Panc1 (cell line): ENCODE data around the gene KCNQ1. TPM values are rescaled to one million over a fixed set of nuclear protein-coding genes. Genes with fewer than 3 reads are reported as not detected.

Experiments
- ATAC-seq: fragments of 200-7000 bp; cut with Tn5 transposase; 2 replicates; pipeline ENCODE4 v1.9.1; 2020; ENCODE audit warnings: mild to moderate bottlenecking, moderate library complexity
- BruUV-seq: library from RNA; stranded (reverse); fragments of 400-500 nt; replicated peaks from 2 replicates; lab custom pipeline; 2021; lab: Mats Ljungman, UMichigan
- CTCF ChIA-PET: fragments of 300-600 bp; sonication (Branson Sonifier 250); formaldehyde crosslinking; loops from one replicate; lab custom pipeline; 2022; ENCODE audit warnings: antibody characterized with exemption; lab: Charles Lee
- POLR2A ChIA-PET: fragments of 300-600 bp; sonication (Branson Sonifier 250); formaldehyde crosslinking; loops from one replicate; lab custom pipeline; 2022; ENCODE audit warnings: antibody characterized with exemption; lab: Charles Lee
- DNase-seq: peaks from one replicate; pipeline ENCODE4 v3.0.0-alpha.2; 2010; ENCODE audit warnings: low read depth, low spot score
- H3K27ac ChIP-seq: 2 replicates; pipeline ENCODE4 v1.5.1; 2011; ENCODE audit warnings: mild to moderate bottlenecking, low read length, inconsistent platforms
- H3K27me3 ChIP-seq: fragments of 200-500 bp; sonication (Bioruptor generic); 2 replicates; pipeline ENCODE4 v1.6.0; 2014; ENCODE audit warnings: low read length, inconsistent platforms; ENCODE audit not compliant: control insufficient read depth, insufficient read depth
- H3K36me3 ChIP-seq: fragments of 200-500 bp; sonication (Bioruptor generic); 2 replicates; pipeline ENCODE4 v1.5.1; 2014; ENCODE audit warnings: inconsistent platforms, mild to moderate bottlenecking, low read length, moderate library complexity; ENCODE audit not compliant: control insufficient read depth, insufficient read depth
- H3K4me1 ChIP-seq: 2 replicates; pipeline ENCODE4 v1.5.1; 2011; ENCODE audit warnings: inconsistent platforms, mild to moderate bottlenecking, low read length, moderate library complexity; ENCODE audit not compliant: control insufficient read depth, insufficient read depth
- H3K4me3 ChIP-seq, 2 experiments: 2 replicates each; pipeline ENCODE4 v1.5.1; 2011 to 2012; ENCODE audit warnings: low read depth in 2 of 2, low read length in 2 of 2, mild to moderate bottlenecking in 2 of 2, inconsistent platforms in 1 of 2, moderate library complexity in 1 of 2
- H3K9me3 ChIP-seq: fragments of 200-500 bp; sonication (Bioruptor generic); 2 replicates; pipeline ENCODE4 v1.5.1; 2014; ENCODE audit warnings: low read depth, mild to moderate bottlenecking, inconsistent platforms, low read length, moderate library complexity; ENCODE audit not compliant: control insufficient read depth, insufficient read depth
- CTCF ChIP-seq: fragments of 450-650 bp; IDR thresholded peaks from 2 replicates; pipeline ENCODE4 v1.5.1; 2017; ENCODE audit warnings: mild to moderate bottlenecking
- POLR2AphosphoS5 ChIP-seq: IDR thresholded peaks from 2 replicates; pipeline ENCODE4 v1.6.1; 2012; ENCODE audit warnings: mild to moderate bottlenecking, low read depth, low read length, moderate library complexity
- REST ChIP-seq, 2 experiments: IDR thresholded peaks; 2 replicates each; pipeline ENCODE4 v1.6.1; 2011 to 2012; ENCODE audit warnings: low read depth in 2 of 2, control low read depth in 1 of 2, low read length in 1 of 2, mild to moderate bottlenecking in 1 of 2, moderate library complexity in 1 of 2; ENCODE audit not compliant: insufficient read depth in 1 of 2
- SIN3A ChIP-seq: IDR thresholded peaks from 2 replicates; pipeline ENCODE4 v1.6.1; 2012; ENCODE audit warnings: low read depth, mild to moderate bottlenecking, low read length, moderate library complexity, borderline replicate concordance; ENCODE audit not compliant: insufficient read depth
- TCF7L2 ChIP-seq: IDR thresholded peaks from 2 replicates; pipeline ENCODE4 v1.6.1; 2011; ENCODE audit warnings: mild to moderate bottlenecking, low read depth, low read length, inconsistent platforms
- in situ Hi-C: cut with HindIII; loops from 2 replicates; pipeline ENCODE4 v1.10.0; 2016; ENCODE audit warnings: low sequenced_read_pairs, low pct_unique_long_range_greater_than_20kb
- intact Hi-C: fragments of 100-400 bp; cut with micrococcal nuclease; formaldehyde crosslinking; loops from one replicate; pipeline ENCODE4 v1.10.0; 2022; ENCODE audit not compliant: unreplicated experiment
- total RNA-seq: library from RNA; stranded (reverse); gene quantifications from one replicate; pipeline ENCODE4 v1.2.1, GENCODE V29; 2021; ENCODE audit not compliant: unreplicated experiment

KCNQ1 gene
- total RNA-seq, 1 experiment from 2014 or later = 1.0 TPM

- intact Hi-C loops (no loop called here), in situ Hi-C loops (no loop called here)
- Histone ChIP-seq H3K27ac (no peak overlapping the region), H3K36me3 (no peaks in the 10 kb centered on the region), H3K27me3 (no peaks in the 10 kb centered on the region), H3K4me1 (no peaks in the 10 kb centered on the region), H3K4me3 (no peak overlapping the region), H3K9me3 (no peaks in the 10 kb centered on the region)
- ATAC-seq (no peak), DNase-seq (no peak)
- POLR2A ChIA-PET = no interaction called here
- CTCF ChIA-PET = no interaction called here
- no TSS peak for BruUV-seq
- TF ChIP-seq CTCF = no peak
- TF ChIP-seq TCF7L2 = no peak
- no peak for TF ChIP-seq SIN3A
- TF ChIP-seq POLR2AphosphoS5 = no peak
- TF ChIP-seq REST (IDR thresholded peaks at IDR 0.05; ENCODE audit: insufficient read depth in 1 of 2, low read depth in 2 of 2, low read length in 1 of 2) = no peak
These were observed 243.0 kb downstream of the KCNQ1 start for GRCh38 chr11:2687782-2688191.

GRCh38 chr11:2688381-2689231 lies 243.8 kb downstream of the KCNQ1 start:
- no TSS peak for BruUV-seq
- TF ChIP-seq SIN3A (no peak), TCF7L2 (no peak), REST (IDR thresholded peaks at IDR 0.05; ENCODE audit: insufficient read depth in 1 of 2, low read depth in 2 of 2, low read length in 1 of 2) (no peak), CTCF (no peak), POLR2AphosphoS5 (no peak)
- POLR2A ChIA-PET = no interaction called here

More at GRCh38 chr11:2688381-2689231, 243.8 kb downstream of the KCNQ1 start:
- H3K36me3 ChIP-seq = no peaks in the 10 kb centered on the region
- H3K4me3 ChIP-seq = no peak overlapping the region
- no peak for ATAC-seq
- H3K4me1 ChIP-seq = no peaks in the 10 kb centered on the region
- H3K27me3 ChIP-seq = no peaks in the 10 kb centered on the region
- CTCF ChIA-PET = no interaction called here
- no peaks in the 10 kb centered on the region for H3K9me3 ChIP-seq
- in situ Hi-C loops (no loop called here), intact Hi-C loops (no loop called here)
- no peak for DNase-seq
- H3K27ac ChIP-seq = no peak overlapping the region
